Fibroblast of skin of left quadriceps (primary cell): Measurements from ENCODE around the gene PURB.
"Not testable (repeated sequence)": the region's sequence is repeated elsewhere in the genome, so short reads cannot be mapped to it uniquely, and the experiment has no call there.

Experiments
- DNase-seq, 2 experiments: peaks; one replicate each; pipeline ENCODE4 v3.0.0-alpha.2; 2013; ENCODE audit warnings: low read depth in 2 of 2

PURB gene

GRCh38 chr7:44885394-44886317, at the start of gene PURB:
TSS of gene PURB (minus strand) at chr7:44885530. CDS start at chr7:44885348, 182 bp downstream.
- DNase-seq = peak; percentile 92 to 93

- no peak for DNase-seq
Measured at GRCh38 chr7:44935016-44935415, 49.7 kb upstream of the PURB start.

DNA sequence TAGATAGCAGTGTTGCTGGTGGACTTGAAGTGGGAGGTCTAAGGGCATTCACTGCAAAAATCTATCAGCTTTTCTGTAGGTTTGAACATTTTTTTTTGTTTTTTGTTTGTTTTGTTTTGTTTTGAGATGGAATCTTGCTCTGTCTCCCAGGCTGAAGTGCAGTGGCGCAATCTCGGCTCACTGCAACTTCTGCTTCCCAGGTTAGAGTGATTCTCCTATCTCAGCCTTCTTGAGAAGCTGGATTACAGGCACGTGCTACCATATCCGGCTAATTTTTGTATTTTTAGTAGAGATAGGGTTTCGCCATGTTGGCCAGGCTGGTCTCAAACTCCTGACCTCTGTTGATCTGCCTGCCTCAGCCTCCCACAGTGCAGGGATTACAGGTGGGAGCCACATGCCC, 49.2 kb upstream of the PURB start:
- DNase-seq = not testable (repeated sequence)

GRCh38 chr7:44930921-44931320, 45.6 kb upstream of the PURB start:
- no peak for DNase-seq

DNA sequence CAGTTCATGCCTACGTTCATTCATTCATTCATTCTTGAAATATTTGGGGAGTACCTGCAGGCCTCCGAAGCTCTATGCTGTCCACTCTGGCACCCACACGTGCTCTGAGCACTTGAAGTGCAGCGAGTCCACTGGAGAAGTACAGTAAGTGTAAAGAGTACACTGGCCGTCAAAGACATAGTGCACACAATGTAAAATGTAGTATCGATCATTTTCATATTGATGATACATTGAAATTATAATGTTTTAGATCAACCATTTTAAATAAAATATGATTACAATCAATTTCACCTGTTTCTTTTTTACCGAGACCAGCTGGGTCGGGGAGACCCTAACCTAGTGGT, 37.0 kb upstream of the PURB start:
- DNase-seq = no peak

DNA sequence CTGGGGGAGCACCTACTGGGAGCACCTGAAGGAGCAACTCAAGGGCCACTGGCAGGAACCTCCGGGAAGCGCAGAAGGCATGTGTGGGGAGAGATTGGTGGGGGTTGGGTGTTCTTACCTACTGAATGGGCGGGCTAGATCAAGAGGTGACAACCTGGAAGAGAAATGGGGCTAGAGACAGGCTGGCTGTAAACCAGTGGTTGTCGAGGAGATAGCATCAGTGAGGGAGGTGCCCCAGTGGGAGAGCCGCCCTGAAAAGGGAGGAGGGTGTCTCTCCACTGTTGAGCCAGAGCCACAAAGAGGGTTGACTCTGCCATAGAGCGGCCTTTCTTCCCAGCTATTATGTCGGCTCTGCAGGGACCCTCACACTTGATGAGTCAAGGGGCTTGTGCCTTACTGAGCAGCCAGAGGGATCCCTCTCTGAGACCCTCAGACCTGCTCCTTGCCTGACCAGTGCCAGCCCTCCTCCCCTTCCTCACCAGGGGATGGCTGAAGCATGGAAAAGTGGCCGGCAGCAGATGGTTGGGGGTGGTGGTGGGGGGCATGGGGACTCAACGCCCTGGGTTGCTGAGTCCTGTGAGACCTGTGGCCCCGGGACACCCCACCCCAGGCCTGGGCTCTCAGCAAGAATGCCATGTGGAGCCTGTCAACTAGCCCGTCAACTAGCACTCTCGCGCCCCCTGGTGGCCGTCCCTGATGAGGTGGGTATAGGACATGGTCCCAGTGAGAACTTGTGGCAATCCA, 36.4 kb upstream of the PURB start:
- DNase-seq = peak; percentile 34 to 37

- DNase-seq = no peak
Measured at GRCh38 chr7:44920119-44920518, 34.8 kb upstream of the PURB start.

- no peak for DNase-seq
Measured at GRCh38 chr7:44918029-44918428, 32.7 kb upstream of the PURB start.

- no peak for DNase-seq
Measured at GRCh38 chr7:44917465-44917864, 32.1 kb upstream of the PURB start.

DNA sequence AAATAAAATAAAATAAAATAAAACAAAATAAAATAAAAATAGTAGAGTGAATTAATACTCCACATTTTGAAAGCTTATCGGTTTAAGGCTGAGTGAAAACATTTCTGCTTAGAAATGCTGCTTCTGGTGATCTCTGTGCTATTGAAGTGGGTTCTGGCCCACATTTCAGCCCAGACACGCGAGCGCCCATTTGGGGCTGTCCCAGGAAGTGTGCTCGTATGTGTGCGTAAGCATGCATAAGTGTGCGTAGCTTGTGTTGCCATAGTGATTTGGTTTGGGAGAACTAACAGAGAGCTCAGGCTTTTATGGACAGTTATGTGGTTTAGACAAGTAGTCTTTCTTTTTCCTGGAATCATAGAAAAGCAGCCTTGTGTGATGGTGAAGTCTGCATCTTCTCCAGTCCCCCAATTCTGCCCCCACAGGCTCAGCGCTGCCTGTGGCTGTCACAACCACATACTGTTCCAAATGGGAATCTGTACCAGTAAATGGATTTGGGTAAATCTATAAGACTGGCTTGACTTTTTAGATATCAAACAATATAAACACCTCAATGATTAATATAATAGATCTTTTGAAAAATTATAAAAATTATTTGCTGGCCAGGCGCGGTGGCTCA, 29.8 kb upstream of the PURB start:
- DNase-seq = no peak

DNA sequence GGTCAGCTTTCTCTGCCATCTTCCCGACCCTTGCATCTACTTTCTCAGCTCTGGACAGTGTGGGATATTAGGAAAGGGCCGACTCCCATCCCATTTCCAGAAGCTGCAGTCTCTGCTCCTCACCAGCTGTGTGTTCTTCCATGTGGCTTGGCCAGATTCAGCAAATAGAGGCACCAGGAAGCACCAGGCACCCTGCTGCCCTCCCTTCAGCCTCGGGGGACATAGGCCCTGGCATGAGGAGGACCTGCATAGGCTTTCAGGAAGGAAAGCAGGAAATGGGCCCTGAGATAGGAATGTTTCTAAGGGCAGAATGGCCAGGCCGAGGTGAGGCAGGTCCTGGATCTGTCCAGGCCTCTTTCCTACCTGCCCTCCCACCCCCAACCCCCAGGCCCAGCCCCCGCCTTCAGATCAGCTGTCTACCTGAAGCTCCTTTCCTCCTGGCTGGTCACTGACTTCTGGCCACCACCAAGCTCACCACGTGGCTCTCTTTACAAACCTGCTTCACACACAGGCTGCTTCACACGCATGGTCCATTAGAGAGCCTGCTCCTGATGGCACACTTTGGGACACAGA, 27.5 kb upstream of the PURB start:
- DNase-seq = no peak

- DNase-seq = no peak
Measured at GRCh38 chr7:44911911-44912310, 26.6 kb upstream of the PURB start.

GRCh38 chr7:44909596-44910389, 24.5 kb upstream of the PURB start:
- DNase-seq = no peak

DNA sequence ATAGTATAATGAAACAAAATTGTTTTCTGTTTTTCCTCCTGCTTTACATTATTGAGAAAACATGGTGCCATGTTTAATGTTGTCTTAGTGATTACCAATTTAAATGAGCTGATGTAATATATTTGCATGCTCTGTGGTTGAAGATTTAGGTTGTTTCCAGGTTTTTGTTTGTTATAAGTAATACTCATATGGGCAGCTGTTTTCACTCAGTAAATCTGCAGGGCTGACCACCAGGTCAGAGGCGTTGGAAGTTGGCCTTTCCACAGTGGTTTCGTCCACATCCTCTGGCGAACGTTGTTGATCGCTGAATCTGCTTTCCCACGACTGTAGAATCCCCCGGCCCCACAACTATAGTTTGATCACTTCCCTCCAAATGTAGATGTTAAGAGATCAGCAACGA, 21.6 kb upstream of the PURB start:
- no peak for DNase-seq

- DNase-seq = no peak
Measured at GRCh38 chr7:44905002-44905635, 19.8 kb upstream of the PURB start.

DNA sequence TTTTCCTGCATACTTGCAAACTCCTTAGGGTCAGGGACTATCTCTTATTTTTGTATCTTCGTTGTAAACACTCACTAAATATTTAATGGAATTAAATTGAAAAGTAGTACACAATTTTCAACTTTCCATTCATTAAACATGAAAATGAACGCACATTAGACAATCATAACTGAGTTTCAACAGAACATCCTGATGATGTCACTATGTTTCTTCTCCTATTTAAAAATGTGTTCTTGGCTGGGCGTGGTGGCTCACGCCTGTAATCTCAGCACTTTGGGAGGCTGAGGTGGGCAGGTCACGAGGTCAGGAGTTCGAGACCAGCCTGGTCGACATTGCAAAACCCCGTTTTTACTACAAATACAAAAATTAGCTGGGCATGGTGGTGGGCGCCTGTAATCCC, 14.1 kb upstream of the PURB start:
- no peak for DNase-seq

- DNase-seq = no peak
Measured at GRCh38 chr7:44898039-44898438, 12.7 kb upstream of the PURB start.

GRCh38 chr7:44897309-44897708, 12.0 kb upstream of the PURB start:
- DNase-seq = no peak

DNA sequence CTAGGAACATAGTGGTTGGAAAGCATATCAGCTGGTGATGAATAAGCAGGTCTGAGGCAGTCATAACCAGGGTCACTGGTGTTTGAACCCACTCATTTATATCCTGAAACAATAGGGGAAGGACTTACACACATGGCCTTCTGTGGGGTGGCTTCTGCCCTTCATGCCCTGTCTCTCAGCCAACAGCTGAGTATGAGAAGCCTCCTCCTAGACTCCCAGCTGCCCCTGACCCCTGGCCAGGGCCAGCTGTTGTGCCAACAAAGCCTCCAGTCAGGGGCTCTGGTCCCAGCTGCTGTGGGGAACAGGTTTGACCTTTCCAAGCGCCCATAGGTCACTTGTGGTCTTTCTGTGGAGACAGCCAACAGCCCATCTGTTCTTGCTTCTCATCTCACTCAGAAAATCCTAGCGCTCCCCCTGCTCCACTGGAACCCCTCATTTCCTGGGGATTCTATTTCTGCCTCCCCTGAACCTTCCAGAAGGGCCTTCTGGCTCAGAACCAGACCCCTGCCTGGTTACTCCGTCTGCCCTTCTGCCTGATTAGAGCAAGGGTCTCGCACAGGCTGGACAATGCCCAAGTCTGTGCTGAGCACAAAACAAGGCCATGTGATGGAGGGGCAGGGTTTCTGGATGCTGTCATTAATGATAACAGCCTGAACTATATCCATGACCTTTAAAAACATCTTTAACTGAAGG, 9.7 kb upstream of the PURB start:
- no peak for DNase-seq

GRCh38 chr7:44893710-44894234, 8.4 kb upstream of the PURB start:
- DNase-seq = no peak
